ENCODE measurements around the gene VAPB.
"Not testable (repeated sequence)": the region's sequence is repeated elsewhere in the genome, so short reads cannot be mapped to it uniquely, and the experiment has no call there.

The VAPB gene

DNA sequence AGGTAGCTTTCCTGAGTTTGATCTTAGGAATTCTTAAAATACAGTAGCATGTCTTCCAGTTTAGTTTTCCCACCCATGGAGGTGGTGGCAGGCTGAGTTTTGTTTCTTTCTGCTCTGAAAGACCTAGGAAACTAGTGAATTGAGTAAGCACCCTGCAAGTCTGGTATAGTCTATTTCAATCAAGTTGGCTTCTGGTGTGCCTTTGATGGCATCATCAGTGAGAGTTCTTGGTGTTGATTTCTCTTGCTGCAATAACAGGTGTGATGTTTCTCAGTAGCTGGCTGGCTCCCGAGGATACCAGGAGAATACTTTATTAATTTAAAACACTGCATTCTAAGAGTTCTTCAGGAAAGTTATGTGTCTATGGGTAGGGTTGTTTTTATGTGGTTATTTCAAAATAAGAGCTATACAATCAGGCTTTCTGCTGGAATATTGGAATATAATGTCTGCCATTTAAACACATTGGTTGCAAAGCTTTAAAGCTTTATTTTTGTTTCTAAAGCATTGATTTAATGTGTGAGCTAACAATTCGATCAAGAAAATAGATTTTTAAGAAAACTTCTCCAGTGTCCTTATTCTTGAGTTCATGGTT, 19.0 kb downstream of the VAPB start:
- DNase-seq = no peak

DNA sequence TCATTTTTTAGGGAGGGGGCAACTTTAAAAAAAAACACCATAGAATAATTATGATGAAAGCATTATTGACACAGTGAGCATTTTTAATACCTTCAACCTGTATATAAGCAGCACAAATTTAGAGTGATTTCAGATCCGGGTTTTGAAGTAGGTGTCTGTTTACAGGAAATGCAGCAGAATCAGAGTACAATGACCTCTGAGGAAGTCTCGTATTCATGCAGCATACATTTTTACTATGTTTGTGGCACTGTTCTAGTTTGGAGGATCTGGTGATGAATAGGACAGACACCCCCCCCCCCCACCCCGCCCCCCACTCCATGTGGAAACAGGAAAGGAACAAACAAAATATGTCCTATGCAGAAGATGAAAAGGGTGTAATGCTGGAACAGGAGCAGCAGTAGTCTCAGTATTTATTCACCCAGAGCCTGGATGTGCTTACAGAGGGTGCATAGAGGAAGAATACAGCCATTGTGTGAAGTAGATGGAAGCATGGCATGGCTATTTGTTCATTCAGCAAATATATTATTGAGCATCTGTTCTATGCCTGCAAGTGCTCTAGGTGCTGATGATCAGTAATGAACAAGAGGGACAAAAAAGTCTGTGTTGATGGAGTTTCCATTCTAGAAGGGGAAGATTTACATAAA, 19.7 kb downstream of the VAPB start:
- DNase-seq = no peak

DNA sequence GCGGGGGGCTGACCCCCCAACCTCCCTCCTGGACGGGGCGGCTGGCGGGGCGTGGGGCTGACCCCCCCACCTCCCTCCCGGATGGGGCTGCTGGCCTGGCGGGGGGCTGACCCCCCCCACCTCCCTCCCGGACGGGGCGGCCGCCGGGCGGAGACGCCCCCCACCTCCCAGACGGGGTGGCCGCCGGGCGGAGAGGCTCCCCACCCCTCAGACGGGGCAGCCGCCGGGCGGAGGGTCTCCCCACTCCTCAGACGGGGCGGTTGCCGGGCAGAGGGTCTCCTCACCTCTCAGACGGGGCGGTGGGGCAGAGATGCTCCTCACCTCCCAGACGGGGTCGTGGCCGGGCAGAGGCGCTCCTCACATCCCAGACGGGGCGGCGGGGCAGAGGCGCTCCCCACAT, 25.2 kb downstream of the VAPB start:
- DNase-seq = not testable (repeated sequence)

DNA sequence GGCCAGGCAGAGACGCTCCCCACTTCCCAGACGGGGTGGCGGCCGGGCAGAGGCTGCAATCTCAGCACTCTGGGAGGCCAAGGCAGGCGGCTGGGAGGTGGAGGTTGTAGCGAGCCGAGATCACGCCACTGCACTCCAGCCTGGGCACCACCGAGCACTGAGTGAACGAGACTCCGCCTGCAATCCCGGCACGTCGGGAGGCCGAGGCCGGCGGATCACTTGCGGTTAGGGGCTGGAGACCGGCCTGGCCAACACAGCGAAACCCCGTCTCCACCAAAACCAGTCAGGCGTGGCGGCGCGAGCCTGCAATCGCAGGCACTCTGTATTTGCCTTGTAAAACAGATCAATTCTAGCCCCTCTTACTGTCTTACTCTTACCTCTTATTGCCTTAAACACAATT, 25.8 kb downstream of the VAPB start:
- not testable (repeated sequence) for DNase-seq

DNA sequence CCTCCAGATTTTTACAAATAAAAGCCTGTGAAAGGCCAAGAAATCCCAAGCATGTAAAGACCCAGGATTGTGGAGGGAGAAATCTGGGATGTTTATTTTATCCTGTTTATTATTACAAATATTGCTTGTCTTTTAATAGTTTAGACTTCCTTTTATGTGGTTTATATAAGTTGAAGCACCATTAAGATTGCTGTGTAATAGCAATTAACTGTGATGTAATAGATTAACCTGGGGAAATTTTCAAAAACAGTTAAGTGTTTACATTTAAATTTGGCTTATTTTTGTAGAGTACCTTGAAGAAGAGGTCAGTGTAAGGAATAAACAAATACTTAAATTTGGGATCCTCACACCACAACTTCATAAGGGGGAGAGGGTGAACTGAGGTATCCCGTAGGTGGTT, 27.0 kb downstream of the VAPB start:
- no peak for DNase-seq

DNA sequence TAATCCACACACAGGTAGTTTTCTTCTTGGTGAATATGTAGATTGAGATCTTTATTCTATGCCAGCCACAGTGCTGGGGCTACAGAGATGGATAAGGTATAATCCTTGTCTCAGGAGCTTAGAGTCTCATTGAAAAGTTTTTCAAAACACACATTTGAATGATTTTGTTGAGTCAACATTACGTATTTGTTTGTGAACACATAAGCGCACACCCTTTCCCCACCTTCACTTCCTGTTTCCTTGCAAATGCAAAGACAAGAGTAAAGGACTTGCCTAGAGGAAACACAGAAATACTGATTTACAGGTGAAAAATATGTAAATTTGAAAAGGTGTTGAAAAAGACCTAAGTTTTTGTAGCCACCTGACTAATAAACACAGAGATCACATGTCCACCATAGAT, 27.8 kb downstream of the VAPB start:
- no peak for DNase-seq

DNA sequence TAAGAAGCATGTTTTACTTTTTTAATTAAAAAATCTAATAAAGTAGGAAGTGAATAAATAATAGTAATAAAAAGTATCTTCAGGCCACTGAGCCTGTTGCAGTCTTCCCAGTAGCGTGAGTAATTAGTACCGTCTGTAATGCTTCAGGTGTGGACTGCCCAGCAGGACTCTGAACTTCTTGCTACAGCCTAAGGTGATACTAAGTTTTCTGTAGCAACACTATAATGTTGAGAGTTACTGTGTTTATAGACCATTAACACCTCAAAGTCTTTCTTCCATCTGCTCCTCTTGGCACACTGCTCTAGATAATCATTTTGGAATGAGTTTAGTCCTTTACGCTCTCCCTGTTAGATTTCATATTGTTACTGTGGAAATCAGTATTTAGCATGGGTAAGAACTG, 28.4 kb downstream of the VAPB start:
- DNase-seq = no peak

DNA sequence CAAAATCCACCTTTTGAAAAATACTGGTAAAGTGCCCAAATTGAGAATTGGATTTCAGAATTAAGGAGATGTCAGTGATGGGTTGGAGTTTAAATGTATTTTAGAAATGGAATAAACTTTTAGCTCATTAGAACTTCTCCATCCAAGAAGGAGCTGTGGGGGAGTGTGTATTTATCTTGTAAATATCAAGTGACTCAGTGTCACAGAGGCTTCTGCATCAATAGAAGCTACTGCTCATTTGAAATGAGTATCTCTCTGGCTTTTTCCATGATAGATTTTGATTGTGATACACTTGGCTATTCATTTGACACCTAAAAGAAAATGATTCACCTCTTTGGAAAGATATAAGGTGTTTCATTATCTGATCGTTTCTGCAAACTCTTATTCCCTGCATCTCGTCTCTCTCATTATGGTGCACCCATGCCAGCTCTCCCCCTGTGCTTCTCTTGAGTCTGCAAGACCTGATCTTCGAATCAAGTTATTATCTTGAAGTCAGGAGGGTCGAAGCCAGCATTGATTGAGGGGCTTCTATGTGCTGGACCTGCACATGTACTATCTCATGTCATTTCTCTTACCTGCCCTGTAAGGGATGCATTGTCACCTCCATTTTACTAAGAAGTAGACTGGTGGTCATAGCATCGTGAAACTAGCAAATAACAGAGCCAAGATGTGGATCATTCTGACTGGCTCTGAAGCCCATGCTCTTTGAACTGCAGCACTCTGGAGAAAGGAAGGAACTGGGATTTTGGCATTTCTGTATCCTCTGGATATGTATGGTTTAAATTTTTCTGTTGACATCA, 30.1 kb downstream of the VAPB start:
- DNase-seq = no peak

DNA sequence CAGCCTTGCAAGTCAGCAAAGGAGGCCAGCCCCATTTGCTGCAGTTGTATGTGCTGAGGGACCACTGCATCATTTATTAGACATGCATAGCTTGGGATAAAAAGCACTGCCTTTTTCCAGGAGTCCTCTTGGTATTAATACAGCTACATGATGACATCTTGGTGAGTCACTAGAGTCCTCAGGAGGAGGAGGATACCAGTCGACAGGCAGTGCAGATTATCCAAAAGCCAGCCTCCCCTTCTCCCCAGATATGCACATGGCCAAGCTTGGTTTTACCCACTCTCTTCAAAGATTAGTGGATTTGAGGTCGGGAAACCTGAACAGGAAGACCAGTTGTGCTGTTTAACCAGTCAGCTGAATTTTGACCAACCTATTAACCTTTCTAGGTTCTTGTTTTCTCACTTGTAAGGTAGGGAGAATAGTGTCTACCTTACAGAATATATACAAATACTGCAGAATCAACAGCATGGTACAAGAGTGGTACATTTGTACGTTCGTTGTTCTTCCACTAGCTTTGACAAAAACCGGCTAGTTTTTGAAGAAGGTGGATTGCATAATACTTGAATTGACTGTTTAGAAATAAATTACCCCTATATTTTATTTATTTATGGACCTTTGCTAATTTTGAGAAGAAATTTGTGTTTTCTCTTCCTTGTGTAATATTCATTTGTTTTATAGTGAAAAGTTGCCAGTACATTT, 31.9 kb downstream of the VAPB start:
- no peak for DNase-seq

DNA sequence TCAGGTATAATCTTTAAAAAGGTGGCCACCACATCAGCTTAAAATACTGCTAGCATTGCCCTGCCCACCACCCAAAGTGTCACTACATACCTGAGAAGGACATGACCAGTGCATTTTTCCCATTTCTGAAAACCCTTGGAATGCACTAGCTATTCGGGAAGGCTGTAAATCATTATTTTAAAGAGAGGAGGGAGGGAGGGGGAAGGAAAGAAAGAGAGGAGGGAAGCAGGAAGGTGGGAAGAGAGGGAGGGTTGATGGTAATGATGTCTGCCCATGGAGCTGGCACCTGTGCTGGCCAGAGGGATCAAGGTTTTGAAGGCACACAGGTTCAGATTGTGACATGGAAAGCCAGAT, 32.4 kb downstream of the VAPB start:
- no peak for DNase-seq

DNA sequence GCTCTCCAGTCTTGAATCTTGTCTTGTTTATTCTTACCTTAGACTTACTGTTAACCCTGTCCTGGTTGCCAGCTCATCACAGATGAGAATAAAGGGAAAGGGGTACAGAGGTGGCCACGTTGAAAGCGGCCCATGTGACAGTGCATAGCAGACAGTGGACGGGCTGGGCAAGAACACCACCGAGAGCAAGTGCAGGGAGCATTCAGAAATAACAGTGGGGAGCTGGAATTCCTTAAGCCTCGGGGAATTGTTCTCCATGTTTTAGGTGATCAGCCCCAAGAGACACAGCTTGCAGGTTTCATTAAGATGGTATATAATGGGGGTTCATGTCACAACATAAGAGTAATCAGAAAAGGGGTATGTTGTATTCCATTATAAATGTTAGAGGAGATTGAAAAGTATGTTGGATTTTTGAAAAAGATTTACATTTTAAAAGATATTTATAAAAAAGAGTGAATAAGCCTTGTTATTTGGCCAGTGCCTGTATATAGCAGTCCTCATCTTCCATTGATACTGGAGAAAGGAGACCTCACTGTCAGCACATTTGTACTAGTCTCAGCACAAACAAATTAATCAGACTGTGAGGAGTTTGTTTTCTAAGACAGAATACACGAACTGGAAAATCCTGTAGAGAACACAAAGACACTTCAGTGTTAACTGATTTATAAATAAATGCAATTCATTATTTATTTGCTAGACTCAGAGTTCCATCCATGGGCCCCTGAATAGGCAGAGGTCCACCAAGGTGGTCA, 35.4 kb downstream of the VAPB start:
- DNase-seq = no peak

DNA sequence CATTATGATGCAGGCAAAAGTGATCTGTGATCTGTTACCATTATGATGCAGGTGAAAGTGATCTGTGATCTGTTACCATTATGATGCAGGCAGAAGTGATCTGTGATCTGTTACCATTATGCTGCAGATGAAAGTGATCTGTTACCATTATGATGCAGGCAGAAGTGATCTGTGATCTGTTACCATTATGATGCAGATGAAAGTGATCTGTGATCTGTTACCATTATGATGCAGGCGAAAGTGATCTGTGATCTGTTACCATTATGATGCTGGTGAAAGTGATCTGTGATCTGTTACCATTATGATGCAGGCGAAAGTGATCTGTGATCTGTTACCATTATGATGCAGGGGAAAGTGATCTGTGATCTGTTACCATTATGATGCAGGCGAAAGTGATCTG, 38.5 kb downstream of the VAPB start:
- not testable (repeated sequence) for DNase-seq

DNA sequence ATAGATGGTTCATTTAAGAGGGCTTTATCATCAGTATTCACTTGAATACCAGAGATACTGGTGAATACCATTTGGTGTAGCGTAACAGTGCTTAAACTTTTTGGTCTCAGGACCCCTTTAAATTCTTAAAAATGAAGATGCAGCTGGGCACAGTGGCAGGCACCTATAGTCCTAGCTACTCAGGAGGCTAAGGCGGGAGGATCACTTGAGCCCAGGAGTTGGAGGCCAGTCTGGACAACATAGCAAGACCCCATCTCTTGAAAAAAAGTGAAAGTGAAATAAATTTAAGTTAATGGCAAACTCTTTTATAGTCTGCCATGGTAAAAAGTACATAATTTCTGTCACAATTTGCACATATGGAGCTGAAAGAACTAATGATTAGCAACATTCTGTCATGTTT, 39.3 kb downstream of the VAPB start:
- no peak for DNase-seq

DNA sequence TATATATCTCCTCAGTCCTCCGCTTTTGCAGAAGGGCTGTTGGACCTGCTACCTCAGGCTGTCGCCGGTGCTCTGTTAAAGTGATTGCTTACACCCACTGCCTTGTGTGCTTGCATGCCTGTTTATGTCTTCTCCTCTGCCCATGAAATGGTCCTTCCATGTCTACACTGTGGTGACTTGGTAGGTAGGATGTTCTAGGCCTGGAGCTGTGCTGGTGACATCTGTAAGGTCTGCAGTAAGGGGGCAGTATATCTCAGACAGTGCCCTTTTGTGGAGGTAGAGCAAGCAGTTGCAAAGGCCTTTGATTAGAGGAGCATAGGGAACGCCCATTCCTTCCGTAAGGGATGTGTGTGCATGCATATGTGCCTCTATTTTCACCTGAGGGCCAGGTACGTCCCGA, 40.3 kb downstream of the VAPB start:
- no peak for DNase-seq

DNA sequence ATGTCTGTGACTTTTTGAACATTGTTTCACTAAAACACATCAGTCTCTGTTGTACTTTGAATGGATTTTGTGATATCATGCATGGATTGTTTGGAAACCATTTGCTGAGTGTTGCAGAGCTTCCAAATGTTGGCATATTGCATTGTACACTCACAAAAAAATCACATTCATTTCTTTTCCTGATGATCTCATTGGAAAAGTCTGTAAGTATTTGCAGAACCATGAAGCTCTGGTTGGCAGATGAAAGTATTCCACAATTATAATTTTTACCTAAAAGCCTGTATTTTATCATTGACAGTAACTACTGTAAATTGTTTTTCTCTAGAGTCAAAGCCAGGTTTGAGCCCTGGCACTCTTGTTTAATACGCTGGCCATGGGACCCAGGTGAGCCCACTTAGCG, 42.1 kb downstream of the VAPB start:
- no peak for DNase-seq

DNA sequence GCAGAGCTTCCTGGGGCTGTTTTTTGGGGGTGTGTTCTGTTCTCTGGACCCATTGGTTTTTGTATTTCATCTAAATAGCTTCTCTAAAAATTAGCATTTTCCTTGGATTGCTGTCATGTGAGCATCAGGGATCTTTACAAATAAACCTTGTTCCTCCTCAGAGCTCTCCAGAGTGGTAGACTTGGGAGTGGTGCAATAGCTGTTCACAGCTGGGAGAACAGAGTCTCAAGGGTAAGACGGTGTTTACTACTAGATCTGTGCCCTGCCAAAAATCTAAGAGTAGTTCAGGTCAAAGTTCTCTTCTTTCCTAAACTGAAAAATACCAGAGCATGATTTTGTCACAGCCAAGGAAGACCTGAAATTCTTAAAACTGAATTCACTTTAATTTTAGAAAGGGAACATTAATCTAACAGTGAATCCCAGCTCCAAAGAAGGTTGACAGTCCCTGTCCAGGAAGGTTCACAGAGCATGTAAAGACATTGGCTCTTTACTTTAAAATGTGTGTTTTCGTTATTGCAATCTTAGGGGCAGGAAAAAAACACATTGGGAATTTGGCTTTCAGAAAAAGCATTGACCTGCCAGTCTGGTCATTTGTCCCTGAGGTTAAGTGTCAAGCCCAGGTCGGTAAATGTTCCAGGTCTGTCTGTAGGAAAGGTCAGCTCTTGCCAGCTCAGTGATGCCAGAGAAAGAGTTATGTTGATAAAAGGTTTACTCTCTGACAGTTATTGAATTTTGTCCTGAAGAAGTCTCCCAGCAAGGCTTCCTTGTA, 43.3 kb downstream of the VAPB start:
- DNase-seq = no peak

DNA sequence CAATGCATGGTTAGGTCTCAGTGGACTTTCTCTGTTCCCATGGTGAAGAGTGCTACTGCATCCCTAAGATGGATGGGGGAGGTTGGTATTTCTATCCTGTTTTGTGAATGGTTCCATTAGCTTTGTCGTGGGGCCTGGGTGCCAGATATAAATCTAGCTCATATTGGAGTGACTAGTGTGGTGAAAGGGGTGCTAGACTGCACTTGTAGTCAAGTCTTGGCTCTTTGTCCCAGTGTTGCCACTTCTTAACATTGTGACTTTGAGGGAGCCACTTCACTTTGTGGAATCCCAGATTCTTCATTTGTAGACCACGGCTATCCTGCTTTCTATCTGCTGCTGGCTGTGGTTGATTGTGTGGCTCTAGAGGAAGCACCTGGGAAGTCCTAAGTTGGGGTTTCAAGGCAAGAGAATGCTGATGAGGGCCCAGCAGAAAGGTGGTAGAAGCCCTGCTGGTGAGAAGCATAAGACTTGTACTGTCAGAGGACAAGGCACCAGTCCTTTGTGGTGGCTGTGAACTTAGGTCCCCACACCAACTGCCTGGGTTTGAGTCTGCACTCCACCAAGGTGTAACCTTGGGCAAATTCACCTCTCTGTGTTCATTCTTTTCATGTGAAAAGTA, 44.1 kb downstream of the VAPB start:
- no peak for DNase-seq

DNA sequence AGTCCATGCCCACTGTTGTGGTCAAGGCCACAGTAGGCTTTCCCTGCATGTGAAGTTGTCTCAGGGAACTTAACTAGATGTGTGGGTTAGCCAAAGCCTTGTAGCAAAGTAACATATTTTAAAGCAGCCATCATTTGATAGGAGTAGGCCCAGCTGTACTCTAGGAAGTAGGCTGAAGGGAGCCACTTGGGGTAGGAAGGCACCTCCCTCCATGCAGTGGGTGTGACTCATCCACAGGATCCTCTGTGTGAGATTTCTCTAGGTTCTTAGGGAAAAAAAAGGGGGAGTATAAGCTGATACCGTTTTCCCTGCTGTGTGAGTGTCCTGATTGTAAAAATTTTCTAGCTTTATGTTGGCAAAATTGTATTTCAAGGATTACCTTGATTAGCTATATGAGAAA, 44.7 kb downstream of the VAPB start:
- no peak for DNase-seq

DNA sequence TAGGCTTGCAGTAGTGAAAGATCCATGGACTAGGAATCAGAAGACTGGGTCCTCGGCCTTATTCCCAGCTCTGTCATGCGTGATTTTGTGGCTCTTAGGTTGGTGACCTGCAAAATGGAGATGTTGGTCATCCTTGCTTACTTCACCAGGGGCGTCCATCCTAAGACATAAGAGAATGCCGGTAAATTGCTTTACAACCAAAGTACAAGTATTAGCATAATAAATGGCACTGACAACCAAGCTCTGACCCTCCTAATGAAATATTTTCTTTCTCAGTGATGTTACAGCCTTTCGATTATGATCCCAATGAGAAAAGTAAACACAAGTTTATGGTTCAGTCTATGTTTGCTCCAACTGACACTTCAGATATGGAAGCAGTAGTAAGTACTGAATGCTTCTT, 45.3 kb downstream of the VAPB start:
- DNase-seq = no peak

DNA sequence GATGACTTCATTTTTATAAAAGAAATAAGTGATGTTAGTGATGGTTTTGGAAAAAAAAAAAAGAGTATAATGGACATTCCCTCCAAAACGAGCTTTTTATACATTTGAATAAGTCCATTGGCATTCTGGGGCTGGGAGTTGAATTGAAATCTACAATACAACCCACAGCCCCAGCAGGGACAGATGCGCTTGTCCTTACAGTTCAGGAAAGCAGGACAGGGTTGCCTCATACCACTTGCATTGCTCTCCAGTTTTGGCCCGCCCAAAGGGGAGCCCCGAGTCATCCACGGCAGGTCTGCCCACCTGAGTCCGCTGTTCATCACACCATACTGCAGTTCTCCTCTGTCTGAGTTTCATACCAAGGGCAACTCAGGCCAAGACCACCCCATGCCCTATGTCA, 46.2 kb downstream of the VAPB start:
- DNase-seq = no peak

DNA sequence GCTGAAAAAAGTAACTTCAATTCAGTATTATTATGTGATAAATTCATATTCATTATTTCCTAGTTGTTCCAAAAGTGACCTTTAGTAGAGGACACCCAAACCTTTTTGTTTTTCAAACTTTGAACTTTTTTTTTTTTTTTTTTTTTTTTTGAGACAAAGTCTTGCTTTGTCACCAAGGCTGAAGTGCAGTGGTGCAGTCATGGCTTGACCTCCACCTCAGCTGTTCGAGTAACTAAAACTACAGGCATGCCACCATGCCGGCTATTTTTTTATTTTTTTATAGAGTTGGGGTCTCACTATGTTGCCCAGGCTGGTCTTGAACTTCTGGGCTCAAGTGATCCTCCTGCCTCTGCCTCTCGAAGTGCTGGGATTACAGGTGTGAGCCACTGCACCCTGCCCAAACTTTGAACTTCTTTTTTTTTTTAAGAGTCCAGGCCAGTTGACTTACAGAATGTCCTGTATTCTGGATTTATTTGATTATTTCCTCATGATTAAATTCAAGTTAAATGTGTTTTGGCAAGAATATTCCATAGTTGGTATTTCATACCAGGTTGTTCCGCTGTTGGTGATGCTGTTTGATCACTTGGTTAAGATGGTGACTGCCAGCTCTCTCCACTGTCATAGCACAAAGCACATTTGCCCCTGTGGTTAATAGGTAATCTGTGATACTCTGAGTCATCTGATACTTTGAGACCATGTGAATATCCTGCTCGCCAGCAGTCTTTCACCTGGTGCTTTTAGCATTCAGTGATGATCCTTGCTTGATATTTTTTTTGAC, 48.0 kb downstream of the VAPB start:
- no peak for DNase-seq

Data from NCI-H187 treated with DMSO at 0.1 percent for 48 hours (cell line).